Stimulated activated CD8-positive, alpha-beta memory T cell treated with anti-CD3 and anti-CD28 coated beads, Interleukin-4, amount 100 ng/mL, for 1 hour (primary cell): Measurements from ENCODE around the gene CTSH.
"Not testable (repeated sequence)": the region's sequence is repeated elsewhere in the genome, so short reads cannot be mapped to it uniquely, and the experiment has no call there.

Experiments
- DNase-seq, 2 donors: peaks; one replicate each; pipeline ENCODE4 v3.0.0-alpha.2; 2020; ENCODE audit warnings: low read depth in 2 of 2, low spot score in 1 of 2

CTSH gene

DNA sequence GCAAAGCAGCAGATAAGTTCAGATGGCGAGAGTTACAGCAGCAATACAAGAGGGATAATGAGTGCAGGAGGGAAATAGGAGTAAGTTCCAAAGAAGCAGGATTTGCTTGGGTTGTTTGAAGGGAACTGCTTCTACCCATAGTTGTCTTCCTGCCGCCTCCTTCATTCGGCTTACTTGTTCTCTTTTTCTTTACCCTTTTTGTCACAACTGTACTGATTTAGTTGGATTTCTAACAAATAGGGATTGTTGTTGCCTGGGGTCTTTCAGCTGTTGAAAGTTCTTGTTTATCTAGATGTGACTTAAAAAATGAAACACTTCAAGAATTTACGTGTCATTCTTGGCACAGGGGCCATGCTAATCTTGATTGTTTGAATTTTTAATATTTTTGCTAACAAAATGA lies 46.3 kb downstream of the CTSH start:
- no peak for DNase-seq

DNA sequence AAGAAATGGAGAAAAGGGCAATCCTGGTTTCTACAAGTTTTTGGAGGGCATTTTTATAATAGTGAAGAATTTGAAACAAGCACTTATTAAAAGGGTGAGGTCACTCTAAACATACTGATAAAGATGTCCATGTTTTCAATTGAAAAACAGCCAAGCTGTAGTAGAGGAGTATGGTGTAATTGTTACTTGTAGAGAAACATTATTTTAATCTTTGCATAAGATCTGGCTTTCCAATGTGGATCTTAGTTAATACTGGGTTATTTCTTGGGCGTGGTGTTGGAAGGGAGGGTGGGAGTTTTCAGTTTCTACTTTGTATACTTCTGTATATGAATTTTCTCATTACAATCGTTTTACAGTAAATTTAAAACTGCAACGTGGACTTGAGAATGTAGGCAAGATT lies 49.4 kb downstream of the CTSH start:
- no peak for DNase-seq

DNA sequence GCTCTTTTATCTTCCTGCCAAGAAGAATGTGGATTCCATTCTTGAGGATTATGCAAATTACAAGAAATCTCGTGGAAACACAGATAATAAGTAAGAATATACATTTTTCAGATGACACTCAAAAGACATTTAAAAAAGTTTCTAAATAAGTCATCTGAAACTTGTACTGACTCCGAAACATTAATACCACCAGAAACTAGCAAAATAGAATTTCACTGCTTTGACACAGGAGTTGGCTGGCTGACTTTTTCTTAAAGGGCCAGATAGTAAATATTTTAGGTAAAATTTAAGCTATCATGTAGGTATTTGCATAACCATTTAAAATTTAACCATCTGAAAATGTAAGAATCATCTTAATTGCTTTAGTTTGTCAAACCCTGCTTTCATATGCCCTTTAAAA lies 51.3 kb downstream of the CTSH start:
- no peak for DNase-seq

DNA sequence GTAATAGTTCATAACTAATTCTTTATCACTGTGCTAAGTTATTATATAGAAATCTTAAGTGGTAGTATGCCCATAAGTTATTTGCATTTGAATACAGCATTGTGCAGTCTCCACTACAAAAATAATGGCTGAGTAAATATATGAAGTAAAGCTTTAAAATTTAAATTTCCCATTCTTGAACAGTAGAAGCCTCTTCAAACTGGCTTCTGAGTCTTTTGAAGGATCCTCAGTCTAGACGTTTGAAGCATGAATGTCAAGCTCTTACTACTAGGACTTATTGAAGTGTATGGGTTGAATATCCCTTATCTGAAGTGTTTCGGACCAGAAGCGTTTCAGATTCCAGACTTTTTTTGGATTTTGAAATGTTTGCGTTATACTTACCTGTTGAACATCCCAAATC lies 55.8 kb downstream of the CTSH start:
- DNase-seq: no peak

DNA sequence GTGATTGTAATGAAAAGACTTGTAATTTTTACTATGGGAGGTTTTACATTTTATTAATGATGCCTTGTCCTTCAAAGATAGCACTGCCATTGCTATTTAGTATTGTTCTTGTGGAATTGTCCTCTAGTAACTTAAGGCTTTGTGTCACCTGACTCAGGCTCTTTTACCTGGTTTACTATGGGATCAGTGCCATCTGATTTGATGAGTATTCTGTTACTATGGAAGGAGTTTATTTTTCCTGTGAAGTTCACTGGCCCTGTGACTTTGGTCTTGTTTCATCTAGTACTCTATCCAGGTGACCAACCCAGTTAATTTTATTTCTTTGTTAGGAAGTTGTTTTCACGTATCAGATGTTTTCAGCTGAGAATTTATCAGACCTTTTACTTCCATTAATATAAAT lies 63.2 kb downstream of the CTSH start:
- no peak for DNase-seq

DNA sequence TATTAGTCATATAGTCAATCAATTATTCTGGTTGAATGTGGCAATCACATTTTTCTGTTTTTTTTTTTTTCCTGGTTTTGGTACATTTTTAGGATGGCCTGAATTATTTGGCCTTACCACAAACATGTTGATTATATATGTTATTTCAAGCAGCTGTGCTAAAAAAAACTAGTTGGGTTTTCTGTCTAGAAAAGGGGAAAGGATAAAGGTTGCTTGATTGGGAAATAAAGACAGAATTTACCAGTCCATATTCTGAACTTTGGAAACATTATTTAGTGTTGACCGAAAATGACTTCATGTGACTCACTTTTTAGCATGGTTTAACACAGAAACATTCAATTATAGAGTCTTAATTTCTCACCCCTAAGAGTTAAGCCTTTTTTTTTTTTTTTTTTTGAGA lies 64.0 kb downstream of the CTSH start:
- DNase-seq: no peak

DNA sequence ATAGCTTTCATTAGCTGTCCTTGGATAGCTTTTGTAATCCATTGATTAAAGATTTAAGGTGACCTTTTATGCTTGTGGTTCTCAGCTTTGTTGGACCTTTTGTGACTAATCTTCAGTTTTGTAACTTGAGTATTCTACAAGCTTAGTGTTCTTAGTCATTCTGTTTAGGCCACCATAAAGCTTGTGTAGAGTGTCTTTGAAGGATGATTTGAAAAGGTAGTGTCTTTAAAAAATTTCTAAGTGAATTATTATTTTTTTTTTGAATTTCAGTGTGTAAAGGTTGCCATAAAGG lies 64.7 kb downstream of the CTSH start:
- no peak for DNase-seq

DNA sequence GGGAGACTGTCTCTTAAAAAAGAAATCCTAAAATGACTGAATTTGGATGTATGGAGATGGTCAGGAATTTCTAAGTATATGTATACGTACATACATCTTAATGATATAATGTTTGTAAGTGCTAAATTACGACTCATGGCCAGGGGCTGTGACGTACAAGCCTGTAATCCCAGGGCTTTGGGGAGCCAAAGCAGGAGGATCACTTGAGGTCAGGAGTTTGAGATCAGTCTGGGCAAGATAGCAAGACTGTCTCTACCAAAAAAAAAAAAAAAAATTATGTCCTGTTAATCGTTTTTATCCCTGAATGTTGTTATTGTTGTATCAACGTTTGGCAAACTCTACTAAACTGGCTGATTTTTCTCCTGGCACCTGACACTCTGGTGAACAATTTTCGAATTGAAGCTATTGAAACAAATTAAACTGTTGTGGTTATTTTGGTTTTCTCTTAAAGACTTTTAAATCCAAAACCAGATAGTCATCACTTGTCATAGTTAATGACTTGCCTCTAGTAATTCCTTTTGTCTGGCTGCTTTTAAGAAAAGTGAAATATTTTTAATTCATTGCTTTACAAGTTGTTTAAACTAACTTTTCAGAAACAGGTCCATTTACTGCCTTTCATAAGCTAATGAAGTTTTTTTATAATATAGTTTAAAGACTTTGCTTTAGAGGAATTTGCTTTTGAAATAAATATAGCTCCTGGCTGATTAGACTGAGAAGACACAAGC lies 65.2 kb downstream of the CTSH start:
- no peak for DNase-seq

DNA sequence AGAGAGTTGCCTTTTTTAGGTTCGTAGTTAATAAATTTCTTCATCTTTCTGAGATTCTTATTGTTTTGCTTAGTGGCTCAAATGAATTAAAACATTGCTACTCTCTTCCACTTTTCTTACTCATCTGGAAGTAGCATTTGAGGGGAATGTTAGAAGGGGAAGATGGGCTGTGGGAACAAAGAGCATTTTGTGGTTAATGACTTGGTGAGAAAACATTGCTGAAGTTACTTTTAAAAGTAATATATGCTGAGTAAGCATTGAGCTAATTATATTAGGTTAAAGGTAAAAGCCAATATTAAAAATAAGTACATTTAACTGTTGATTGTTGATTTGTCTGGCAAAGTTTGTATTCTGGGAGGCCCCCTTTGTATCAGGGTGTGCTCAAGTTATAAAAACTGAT lies 66.5 kb downstream of the CTSH start:
- DNase-seq: no peak

DNA sequence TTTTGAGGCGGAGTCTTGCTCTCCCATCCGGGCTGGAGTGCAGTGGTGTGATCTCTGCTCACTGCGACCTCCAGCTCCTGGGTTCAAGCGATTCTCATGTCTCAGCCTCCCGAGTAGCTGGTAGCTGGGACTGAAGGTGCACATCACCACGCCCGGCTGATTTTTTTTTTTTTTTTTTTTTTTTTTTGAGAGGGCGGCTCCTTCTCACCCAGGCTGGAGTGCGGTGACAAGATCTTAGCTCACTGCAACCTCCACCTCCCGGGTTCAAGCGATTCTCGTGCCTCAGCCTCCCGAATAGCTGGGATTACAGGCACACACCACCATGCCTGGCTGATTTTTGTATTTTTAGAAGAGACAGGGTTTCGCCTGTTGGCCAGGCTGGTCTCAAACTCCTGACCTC lies 67.9 kb downstream of the CTSH start:
- DNase-seq: not testable (repeated sequence)

DNA sequence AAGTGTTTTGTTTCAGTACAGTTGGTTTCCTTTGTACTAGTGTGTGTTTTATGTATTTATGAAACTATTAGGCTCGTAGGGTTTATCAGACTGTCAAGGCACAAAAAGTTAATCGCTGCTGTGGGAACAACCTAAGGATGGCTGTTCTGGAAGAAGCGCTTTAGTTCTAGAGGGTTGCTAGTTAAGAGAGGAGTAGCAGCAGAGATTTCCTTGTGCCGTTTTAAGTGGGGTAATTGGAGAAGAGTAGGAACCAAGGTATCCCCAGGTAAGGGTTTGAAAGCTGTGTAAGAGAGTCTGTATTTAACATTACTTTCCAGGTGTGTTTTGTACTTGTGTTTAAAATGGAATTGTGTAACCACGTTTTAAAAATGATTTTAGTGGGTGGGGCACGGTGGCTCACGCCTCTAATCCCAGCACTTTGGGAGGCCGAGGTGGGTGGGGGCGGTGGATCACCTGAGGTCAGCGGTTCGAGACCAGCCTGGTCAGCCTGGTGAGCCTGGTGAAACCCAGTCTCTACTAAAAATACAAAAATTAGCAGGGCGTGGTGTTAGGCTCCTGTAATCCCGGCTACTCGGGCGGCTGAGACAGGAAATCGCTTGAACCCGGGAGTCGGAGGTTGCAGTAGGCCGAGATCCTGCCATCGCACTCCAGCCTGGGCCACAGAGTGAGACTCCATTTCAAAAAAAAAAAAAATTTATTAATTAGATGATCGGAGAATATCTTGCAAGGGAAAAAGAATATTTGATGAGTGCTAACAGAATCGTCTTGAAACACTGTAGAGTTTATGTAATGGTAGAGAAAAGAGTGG lies 69.5 kb downstream of the CTSH start:
- DNase-seq: no peak

DNA sequence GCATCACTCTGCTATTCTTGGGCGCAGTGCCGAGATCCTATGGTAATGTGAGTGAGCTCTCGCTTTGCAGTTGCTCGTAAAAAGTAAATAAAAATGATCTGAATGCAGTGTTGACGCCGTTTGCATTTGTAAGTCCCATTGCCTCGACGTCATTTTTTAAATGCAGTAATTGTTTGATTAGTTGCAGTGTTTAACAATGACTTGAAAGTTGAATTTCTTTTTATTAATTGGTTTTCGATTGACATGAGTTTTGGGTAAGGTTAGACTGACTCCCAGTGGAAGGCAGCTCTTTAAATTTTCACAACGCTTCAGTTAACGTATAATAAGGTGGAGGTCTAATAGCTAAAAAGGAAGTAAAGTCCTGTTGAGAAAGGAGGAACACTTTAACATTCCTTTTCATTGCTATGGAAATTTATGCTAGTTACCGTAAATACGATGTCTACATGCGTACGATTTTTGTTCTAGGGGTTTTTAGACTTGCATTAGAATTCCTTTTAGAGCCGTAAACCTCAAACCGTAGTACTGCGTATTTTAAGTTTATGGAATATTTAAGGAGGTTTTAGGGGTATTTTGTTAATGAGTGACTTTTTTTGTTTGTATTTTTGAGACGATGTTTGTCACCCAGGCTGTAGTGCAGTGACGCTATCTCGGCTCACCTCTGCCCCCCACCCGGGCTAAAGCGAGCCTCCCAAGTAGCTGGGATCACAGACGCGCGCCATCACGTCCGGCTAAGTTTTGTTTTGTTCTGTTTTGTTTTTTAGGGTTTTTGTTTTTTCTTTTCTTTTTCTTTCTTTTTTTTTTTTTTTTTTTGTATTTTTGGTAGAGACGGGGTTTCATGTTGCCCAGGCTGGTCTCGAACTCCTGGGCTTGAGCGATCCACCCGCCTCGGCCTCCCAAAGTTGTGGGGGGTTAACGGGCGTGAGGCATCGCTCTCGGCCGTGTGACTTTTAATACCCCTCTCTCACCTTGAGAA lies 70.8 kb downstream of the CTSH start:
- DNase-seq: no peak

DNA sequence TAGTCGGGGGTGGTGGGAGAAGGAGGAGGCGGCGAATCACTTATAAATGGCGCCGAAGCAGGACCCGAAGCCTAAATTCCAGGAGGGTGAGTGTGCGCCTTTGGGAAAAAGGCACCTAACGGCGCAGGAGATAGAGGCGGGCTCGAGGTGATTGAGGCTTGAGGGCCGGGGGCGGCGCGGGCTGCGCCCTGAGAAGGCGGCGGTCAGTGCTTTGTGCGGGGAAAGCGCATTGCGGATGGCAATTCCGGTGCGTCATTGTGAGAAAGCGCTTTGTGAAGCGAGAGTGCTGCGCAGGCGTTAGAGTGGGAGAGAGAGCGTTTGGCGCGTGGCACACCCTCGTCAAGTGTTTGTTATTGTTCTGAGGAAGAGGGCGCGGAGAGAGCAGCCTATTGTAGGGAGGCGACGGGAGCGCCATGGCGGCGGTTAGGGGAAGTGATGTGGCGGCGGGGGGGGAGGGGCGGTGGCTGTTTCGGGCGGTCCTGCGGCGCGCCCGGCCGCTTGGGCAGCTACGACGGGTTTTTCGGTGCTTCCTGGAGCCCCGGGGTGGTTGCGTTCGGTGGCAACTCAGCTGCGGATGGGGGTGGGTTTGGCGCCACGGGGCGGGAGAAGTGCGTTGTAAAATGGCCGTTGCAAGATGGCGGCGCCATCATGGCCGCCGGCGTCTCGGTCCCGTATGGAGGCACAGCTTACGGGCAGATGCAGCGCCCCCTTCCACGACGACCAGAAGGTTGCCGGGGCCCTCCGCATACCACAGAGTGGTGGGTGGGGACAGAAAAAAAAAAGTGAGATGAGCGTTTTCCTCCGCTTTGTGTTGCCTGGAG lies 71.7 kb downstream of the CTSH start:
- peak; percentile 67 to 81 for DNase-seq

DNA sequence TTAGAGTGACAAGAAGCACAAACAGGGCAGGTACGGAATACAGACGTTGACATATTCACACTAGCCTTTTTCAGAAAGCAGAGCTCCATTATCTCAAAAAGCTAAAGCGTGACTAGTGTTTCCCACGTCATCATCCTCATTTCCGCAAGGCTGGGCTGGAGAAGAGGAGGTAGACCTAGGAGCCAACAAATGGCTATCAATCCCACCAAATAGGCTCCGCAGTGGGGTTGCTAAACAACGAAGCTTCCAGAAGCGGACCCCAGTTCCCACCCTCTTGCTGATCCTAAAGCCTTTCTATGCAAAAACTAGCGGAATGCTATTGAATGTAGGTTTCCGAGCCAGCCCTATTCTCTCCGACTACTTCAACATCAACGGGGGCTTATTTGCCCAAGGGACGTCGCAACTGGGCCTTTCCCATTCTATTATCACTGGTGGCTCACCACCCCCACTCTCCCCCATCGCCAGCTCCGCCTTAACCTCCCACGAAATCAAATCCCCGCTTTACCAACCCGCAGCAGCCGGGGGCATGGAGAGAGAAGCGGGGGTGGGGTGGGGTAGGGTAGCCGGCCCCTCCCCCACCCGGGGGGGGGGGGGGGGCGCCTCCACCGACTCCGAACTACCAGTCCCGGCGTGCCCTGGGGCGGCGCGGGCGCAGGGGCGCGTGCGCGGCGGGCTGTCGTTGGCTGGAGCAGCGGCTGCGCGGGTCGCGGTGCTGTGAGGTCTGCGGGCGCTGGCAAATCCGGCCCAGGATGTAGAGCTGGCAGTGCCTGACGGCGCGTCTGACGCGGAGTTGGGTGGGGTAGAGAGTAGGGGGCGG lies 72.5 kb downstream of the CTSH start, which contains the start of gene MORF4L1:
Gene MORF4L1 (plus strand): TSS at position 736 of the 817 bp plus-strand sequence. CDS start 128 bp downstream, outside the sequence.
- peak; percentile 80 to 91 for DNase-seq

DNA sequence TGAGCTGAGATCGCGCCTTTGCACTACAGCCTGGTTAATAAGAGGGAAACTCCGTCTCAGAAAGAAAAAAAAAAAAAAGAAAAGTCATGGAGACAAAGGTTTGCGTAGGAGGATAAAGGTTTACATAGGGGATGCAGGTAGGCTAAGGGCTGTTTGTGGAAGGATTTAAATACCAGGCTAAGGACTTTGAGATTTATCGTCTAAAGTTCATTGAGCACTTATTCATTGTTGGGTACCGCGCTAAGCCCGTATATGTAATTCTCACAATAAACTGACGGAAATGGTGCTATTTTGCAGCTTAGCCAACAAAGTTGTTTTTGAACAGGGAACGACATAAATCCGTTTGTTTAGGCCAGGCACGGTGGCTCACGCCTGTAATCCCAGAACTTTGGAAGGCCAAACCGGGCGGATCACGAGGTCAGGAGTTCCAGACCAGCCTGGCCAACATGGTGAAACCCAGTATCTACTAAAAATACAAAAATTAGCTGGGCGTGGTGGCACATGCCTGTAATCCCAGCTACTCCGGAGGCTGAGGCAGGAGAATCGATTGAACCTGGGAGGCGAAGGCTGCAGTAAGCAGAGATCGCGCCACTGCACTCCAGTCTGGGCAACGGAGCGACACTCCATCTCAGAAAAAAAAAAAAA lies 73.2 kb downstream of the CTSH start:
- not testable (repeated sequence) for DNase-seq
